ENCODE results near the gene UBE2E2.

- no peak for TF ChIP-seq CTCF (IDR thresholded peaks at IDR 0.05)
- no peak for TF ChIP-seq POLR2AphosphoS5 (IDR thresholded peaks at IDR 0.05)
- no peak for TF ChIP-seq POLR2A (IDR thresholded peaks at IDR 0.05)
Measured at GRCh38 chr3:23372285-23372684, 169.2 kb downstream of the UBE2E2 start.
